Endometrium (tissue), 2 donors: ENCODE measurements around the gene DNM2.
"Not testable (repeated sequence)": the region's sequence is repeated elsewhere in the genome, so short reads cannot be mapped to it uniquely, and the experiment has no call there.

Source experiments
- FAIRE-seq: peaks from 2 replicates; lab custom pipeline; 2012; peaks lifted over from hg19 to GRCh38; lab: Jason Lieb, UNC
- donor health status: control.
- donor health status: control.

Gene DNM2

GRCh38 chr19:10817291-10818038 is 99.6 kb downstream of the DNM2 start:
- FAIRE-seq: peak; percentile 12

- FAIRE-seq: no peak
Observed at GRCh38 chr19:10818301-10819123, 100.6 kb downstream of the DNM2 start.

GRCh38 chr19:10819124-10820060 is 101.5 kb downstream of the DNM2 start:
- FAIRE-seq: no peak

GRCh38 chr19:10820173-10820572 is 102.3 kb downstream of the DNM2 start:
- FAIRE-seq: no peak

GRCh38 chr19:10823690-10824089 is 105.8 kb downstream of the DNM2 start:
- FAIRE-seq: no peak

- no peak for FAIRE-seq
Observed at GRCh38 chr19:10826231-10826630, 108.4 kb downstream of the DNM2 start.

- no peak for FAIRE-seq
Observed at GRCh38 chr19:10826846-10827245, 109.0 kb downstream of the DNM2 start.

- FAIRE-seq: no peak
Observed at GRCh38 chr19:10828981-10829821, 111.3 kb downstream of the DNM2 start.

GRCh38 chr19:10829967-10830366 is 112.1 kb downstream of the DNM2 start:
- FAIRE-seq: no peak

- no peak for FAIRE-seq
Observed at GRCh38 chr19:10830370-10830769, 112.5 kb downstream of the DNM2 start.

- FAIRE-seq: no peak
Observed at GRCh38 chr19:10830931-10831779, 113.3 kb downstream of the DNM2 start.

- no peak for FAIRE-seq
Observed at GRCh38 chr19:10831987-10832938, 114.4 kb downstream of the DNM2 start.

GRCh38 chr19:10832939-10833296 is 115.0 kb downstream of the DNM2 start:
- FAIRE-seq: no peak

GRCh38 chr19:10835089-10835753 is 117.3 kb downstream of the DNM2 start:
- FAIRE-seq: no peak

GRCh38 chr19:10835754-10836478 is 118.0 kb downstream of the DNM2 start, which contains the start of gene TMED1:
TMED1 (minus strand) TSS chr19:10836212; CDS start chr19:10836191, 21 bp downstream.
- peak; percentile 35 for FAIRE-seq

GRCh38 chr19:10836479-10837330 is 118.8 kb downstream of the DNM2 start:
- FAIRE-seq: no peak

GRCh38 chr19:10837649-10838048 is 119.8 kb downstream of the DNM2 start:
- not testable (repeated sequence) for FAIRE-seq
